AG09319 (cell line): ENCODE measurements around the gene ESPN.
"Not testable (repeated sequence)": the region's sequence is repeated elsewhere in the genome, so short reads cannot be mapped to it uniquely, and the experiment has no call there.

Experiments
- DNase-seq: peaks from one replicate; pipeline ENCODE4 v3.0.0-alpha.2; 2010; ENCODE audit warnings: low read depth; ENCODE audit errors: extremely low read depth
- TF ChIP-seq, protein P1 (sequence below): IDR thresholded peaks from 2 replicates; pipeline ENCODE4 v1.5.1; 2011; ENCODE audit warnings: low read depth, mild to moderate bottlenecking, inconsistent platforms, low read length, moderate library complexity

The ESPN gene

GRCh38 chr1:6490181-6491080 is 65.9 kb downstream of the ESPN start:
- DNase-seq, result peak; percentile 47

GRCh38 chr1:6491081-6491449 is 66.5 kb downstream of the ESPN start:
- no peak for DNase-seq
- TF ChIP-seq, protein P1, sequence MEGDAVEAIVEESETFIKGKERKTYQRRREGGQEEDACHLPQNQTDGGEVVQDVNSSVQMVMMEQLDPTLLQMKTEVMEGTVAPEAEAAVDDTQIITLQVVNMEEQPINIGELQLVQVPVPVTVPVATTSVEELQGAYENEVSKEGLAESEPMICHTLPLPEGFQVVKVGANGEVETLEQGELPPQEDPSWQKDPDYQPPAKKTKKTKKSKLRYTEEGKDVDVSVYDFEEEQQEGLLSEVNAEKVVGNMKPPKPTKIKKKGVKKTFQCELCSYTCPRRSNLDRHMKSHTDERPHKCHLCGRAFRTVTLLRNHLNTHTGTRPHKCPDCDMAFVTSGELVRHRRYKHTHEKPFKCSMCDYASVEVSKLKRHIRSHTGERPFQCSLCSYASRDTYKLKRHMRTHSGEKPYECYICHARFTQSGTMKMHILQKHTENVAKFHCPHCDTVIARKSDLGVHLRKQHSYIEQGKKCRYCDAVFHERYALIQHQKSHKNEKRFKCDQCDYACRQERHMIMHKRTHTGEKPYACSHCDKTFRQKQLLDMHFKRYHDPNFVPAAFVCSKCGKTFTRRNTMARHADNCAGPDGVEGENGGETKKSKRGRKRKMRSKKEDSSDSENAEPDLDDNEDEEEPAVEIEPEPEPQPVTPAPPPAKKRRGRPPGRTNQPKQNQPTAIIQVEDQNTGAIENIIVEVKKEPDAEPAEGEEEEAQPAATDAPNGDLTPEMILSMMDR, result no peak

More at GRCh38 chr1:6490181-6491080, 65.9 kb downstream of the ESPN start:
- TF ChIP-seq, protein P1, result no peak

GRCh38 chr1:6491480-6491962 is 66.9 kb downstream of the ESPN start, which contains the start of gene PLEKHG5:
TSS of gene PLEKHG5 (minus strand) at chr1:6491667. CDS start at chr1:6477571, 14,096 bp downstream.
- DNase-seq, result no peak
- TF ChIP-seq, protein P1, result no peak

DNA sequence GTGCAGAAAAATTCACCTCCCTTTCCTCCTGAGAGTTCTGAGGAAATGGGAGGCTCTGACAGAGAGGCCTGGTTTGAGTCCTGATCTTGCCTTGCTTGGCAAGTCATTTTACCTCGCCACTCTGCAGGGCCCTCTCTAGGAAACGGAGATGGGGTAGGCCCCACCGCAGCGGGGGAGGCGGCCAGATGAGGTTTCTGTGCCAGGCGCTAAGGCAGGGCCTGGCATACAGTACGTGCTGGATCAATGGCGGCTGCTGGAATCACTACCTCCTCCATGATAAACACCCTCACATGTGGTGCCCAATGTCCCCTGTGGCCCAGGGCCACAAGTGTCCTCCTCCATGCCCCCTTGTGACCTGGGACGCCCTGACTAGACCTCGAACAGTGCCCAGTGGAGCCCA is 67.4 kb downstream of the ESPN start:
- TF ChIP-seq, protein P1, result no peak
- DNase-seq, result no peak

DNA sequence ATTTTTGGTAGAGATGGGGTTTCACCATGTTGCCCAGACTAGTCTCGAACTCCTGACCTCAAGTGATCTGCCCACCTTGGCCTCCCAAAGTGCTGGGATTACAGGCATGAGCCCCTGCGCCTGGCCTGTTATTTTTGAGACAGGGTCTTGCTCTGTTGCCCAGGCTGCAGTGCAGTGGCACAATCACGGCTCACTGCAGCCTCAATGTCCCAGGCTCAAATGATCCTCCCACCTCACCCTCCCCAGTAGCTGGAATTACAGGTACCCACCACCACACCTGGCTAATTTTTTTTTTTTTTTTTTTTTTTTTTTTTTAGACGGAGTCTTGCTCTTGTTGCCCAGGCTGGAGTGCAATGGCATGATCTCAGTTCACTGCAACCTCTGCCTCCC is 69.3 kb downstream of the ESPN start:
- not testable (repeated sequence) for DNase-seq

DNA sequence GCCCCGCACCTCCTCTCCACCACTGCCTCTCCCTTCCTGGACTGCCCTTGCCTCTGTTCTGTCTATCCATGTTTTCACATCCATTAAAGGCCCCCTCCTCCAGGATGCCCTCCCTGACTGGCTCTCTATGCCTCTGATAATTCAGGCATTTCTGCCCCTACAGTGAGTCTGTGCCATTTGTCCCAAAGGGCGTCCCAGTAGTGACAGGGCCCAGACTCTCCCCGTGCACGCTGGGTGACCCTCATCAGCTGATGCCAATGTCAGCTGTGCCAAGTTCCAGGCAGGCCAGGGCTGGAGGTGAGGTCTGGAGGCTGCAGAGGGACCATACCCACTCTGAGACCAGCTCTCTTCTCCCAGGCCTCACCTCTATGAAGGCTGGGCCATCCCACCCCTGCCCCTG is 70.1 kb downstream of the ESPN start:
- TF ChIP-seq, protein P1, result no peak

GRCh38 chr1:6495041-6495441 is 70.5 kb downstream of the ESPN start:
- TF ChIP-seq, protein P1, result no peak
- no peak for DNase-seq

More for the DNA sequence above, 70.1 kb downstream of the ESPN start:
- no peak for DNase-seq
